ENCODE measurements around the gene GAL3ST1. TPM values are rescaled to one million over a fixed set of nuclear protein-coding genes. Genes with fewer than 3 reads are reported as not detected.

GAL3ST1 gene
- total RNA-seq, 4 donors from 2014 or later, result 5.6 to 24.2 (median 8.7) TPM

- WGBS, 2 donors (ENCODE audit: low coverage in 1 of 2), result 96% methylated on average over 7 of the region's 7 CpGs; no CpG with 5 or more reads in 1 of the 2 donors
- Histone ChIP-seq H3K4me1 (peaks cover 6 to 8% (median 6%) of the 10 kb centered on the region in 4 donors), H3K4me3 (no peak overlapping the region), H3K36me3 (peaks cover 0 to 3% (median 0%) of the 10 kb centered on the region in 4 donors), H3K27ac (no peak overlapping the region), H3K9me3 (no peaks in the 10 kb centered on the region), H3K27me3 (no peaks in the 10 kb centered on the region)
- in situ Hi-C loops (cut with MboI; ENCODE audit: low pct_ligation_motif_present in 1 of 4, low pct_unique_long_range_greater_than_20kb in 1 of 4, low sequenced_read_pairs in 3 of 4), result no loop called here
- no peak for DNase-seq
- intact Hi-C loops (cut with DNase I; ENCODE audit: low total_unique reads), result no loop called here
- TF ChIP-seq EP300 (IDR thresholded peaks at IDR 0.05; ENCODE audit: low read depth), result no peak
- TF ChIP-seq POLR2A (IDR thresholded peaks at IDR 0.05), result no peak
- no peak for TF ChIP-seq POLR2AphosphoS5 (IDR thresholded peaks at IDR 0.05)
- no peak for TF ChIP-seq CTCF (IDR thresholded peaks at IDR 0.05)
These were observed 39.8 kb upstream of the GAL3ST1 start for GRCh38 chr22:30614268-30614667.

- Histone ChIP-seq H3K4me1 (peaks cover 20 to 22% (median 21%) of the 10 kb centered on the region in 4 donors), H3K4me3 (no peak overlapping the region), H3K9me3 (no peaks in the 10 kb centered on the region), H3K36me3 (no peaks in the 10 kb centered on the region), H3K27me3 (no peaks in the 10 kb centered on the region), H3K27ac (no peak overlapping the region)
- intact Hi-C loops (cut with DNase I; ENCODE audit: low total_unique reads) (no loop called here), in situ Hi-C loops (cut with MboI; ENCODE audit: low pct_ligation_motif_present in 1 of 4, low pct_unique_long_range_greater_than_20kb in 1 of 4, low sequenced_read_pairs in 3 of 4) (no loop called here)
- no peak for DNase-seq
- TF ChIP-seq EP300 (IDR thresholded peaks at IDR 0.05; ENCODE audit: low read depth) (no peak), CTCF (IDR thresholded peaks at IDR 0.05) (no peak), POLR2AphosphoS5 (IDR thresholded peaks at IDR 0.05) (no peak), POLR2A (IDR thresholded peaks at IDR 0.05) (no peak)
- 91% methylated on average over 8 of the region's 8 CpGs; no CpG with 5 or more reads in 1 of the 2 donors for WGBS, 2 donors (ENCODE audit: low coverage in 1 of 2)
These were observed 38.3 kb upstream of the GAL3ST1 start for GRCh38 chr22:30612789-30613188.

- H3K27me3 ChIP-seq, result no peaks in the 10 kb centered on the region
- no peaks in the 10 kb centered on the region for H3K36me3 ChIP-seq
- H3K9me3 ChIP-seq, result no peaks in the 10 kb centered on the region
- DNase-seq, result no peak
- TF ChIP-seq POLR2A (IDR thresholded peaks at IDR 0.05), result no peak
- TF ChIP-seq EP300 (IDR thresholded peaks at IDR 0.05; ENCODE audit: low read depth), result no peak
- TF ChIP-seq POLR2AphosphoS5 (IDR thresholded peaks at IDR 0.05), result no peak
- peaks cover 27 to 35% (median 31%) of the 10 kb centered on the region in 4 donors for H3K4me1 ChIP-seq
- WGBS, 2 donors (ENCODE audit: low coverage in 1 of 2), result 92% methylated on average over 3 of the region's 3 CpGs; no CpG with 5 or more reads in 1 of the 2 donors
- H3K27ac ChIP-seq, result no peak overlapping the region
- in situ Hi-C loops (cut with MboI; ENCODE audit: low pct_ligation_motif_present in 1 of 4, low pct_unique_long_range_greater_than_20kb in 1 of 4, low sequenced_read_pairs in 3 of 4), result no loop called here
- no peak overlapping the region for H3K4me3 ChIP-seq
- intact Hi-C loops (cut with DNase I; ENCODE audit: low total_unique reads), result no loop called here
These were observed 36.7 kb upstream of the GAL3ST1 start for GRCh38 chr22:30611197-30611596.

GRCh38 chr22:30610299-30610698, 35.8 kb upstream of the GAL3ST1 start:
- in situ Hi-C loops (cut with MboI; ENCODE audit: low pct_ligation_motif_present in 1 of 4, low pct_unique_long_range_greater_than_20kb in 1 of 4, low sequenced_read_pairs in 3 of 4) (no loop called here), intact Hi-C loops (cut with DNase I; ENCODE audit: low total_unique reads) (no loop called here)
- Histone ChIP-seq H3K27me3 (no peaks in the 10 kb centered on the region), H3K9me3 (no peaks in the 10 kb centered on the region), H3K27ac (peak overlapping the region in 3 of 4 donors; percentile 80 to 90 (median 88)), H3K36me3 (no peaks in the 10 kb centered on the region), H3K4me3 (no peak overlapping the region), H3K4me1 (peaks cover 36 to 44% (median 39%) of the 10 kb centered on the region in 4 donors)
- TF ChIP-seq EP300 (IDR thresholded peaks at IDR 0.05; ENCODE audit: low read depth), result no peak
- peak in 1 of 3 donors; percentile 20 for TF ChIP-seq POLR2AphosphoS5 (IDR thresholded peaks at IDR 0.05)
- no peak for DNase-seq
- 60 to 71% methylated on average over 2 to 7 of the region's 7 CpGs for WGBS, 2 donors (ENCODE audit: low coverage in 1 of 2)

GRCh38 chr22:30609260-30610185, 35.1 kb upstream of the GAL3ST1 start:
- no peaks in the 10 kb centered on the region for H3K9me3 ChIP-seq
- H3K4me3 ChIP-seq, result no peak overlapping the region
- intact Hi-C loops (cut with DNase I; ENCODE audit: low total_unique reads), result no loop called here

More at GRCh38 chr22:30609260-30610185, 35.1 kb upstream of the GAL3ST1 start:
- DNase-seq, result peak; percentile 82
- peaks cover 36 to 48% (median 41%) of the 10 kb centered on the region in 4 donors for H3K4me1 ChIP-seq
- 38 to 43% methylated on average over 10 to 17 of the region's 17 CpGs for WGBS, 2 donors (ENCODE audit: low coverage in 1 of 2)
- H3K27me3 ChIP-seq, result no peaks in the 10 kb centered on the region
- in situ Hi-C loops (cut with MboI; ENCODE audit: low pct_ligation_motif_present in 1 of 4, low pct_unique_long_range_greater_than_20kb in 1 of 4, low sequenced_read_pairs in 3 of 4), result no loop called here
- TF ChIP-seq POLR2AphosphoS5 (IDR thresholded peaks at IDR 0.05) (peak; percentile 60 to 78 (median 61)), EP300 (IDR thresholded peaks at IDR 0.05; ENCODE audit: low read depth) (no peak), POLR2A (IDR thresholded peaks at IDR 0.05) (peak; percentile 53), CTCF (IDR thresholded peaks at IDR 0.05) (no peak)
- H3K27ac ChIP-seq, result peak overlapping the region; percentile 80 to 90 (median 86)
- no peaks in the 10 kb centered on the region for H3K36me3 ChIP-seq

Data from transverse colon (tissue), 4 donors.